K562 (cell line): ENCODE results near the gene NUDT21. TPM values are rescaled to one million over a fixed set of nuclear protein-coding genes. Genes with fewer than 3 reads are reported as not detected.

Experiments used
- CHD4 ChIP-seq: fragments of 200-600 bp; sonication (generic); IDR thresholded peaks from 3 replicates; pipeline ENCODE4 v1.6.1; 2012; ENCODE audit warnings: low read depth, mild to moderate bottlenecking, mixed read lengths, low read length, inconsistent platforms; ENCODE audit not compliant: insufficient read depth, insufficient replicate concordance, poor library complexity, severe bottlenecking
- EP400 ChIP-seq: fragments of 450-650 bp; IDR thresholded peaks from 2 replicates; pipeline ENCODE4 v1.6.1; 2017; ENCODE audit warnings: antibody characterized with exemption, mild to moderate bottlenecking, moderate library complexity
- FOXA3 ChIP-seq, 2 experiments: fragments of 450-650 bp in 1 of 2; sonication (generic) in 1 of 2; formaldehyde crosslinking; IDR thresholded peaks in 1 of 2; conservative IDR thresholded peaks in 1 of 2; 2 replicates each; pipeline versions ENCODE4 v1.4.0 to v1.8.0; 2020 to 2022; ENCODE audit warnings: mild to moderate bottlenecking in 2 of 2, missing genetic modification reagents in 1 of 2
- KLF6 ChIP-seq: fragments of 250-450 bp; sonication (Bioruptor Pico); IDR thresholded peaks from 2 replicates; pipeline ENCODE4 v1.4.0; 2020; ENCODE audit warnings: mild to moderate bottlenecking, moderate library complexity, borderline replicate concordance
- MBD2 ChIP-seq: sonication (generic); IDR thresholded peaks from 2 replicates; pipeline ENCODE4 v1.6.1; 2016; ENCODE audit warnings: low read depth, borderline replicate concordance
- MIER1 ChIP-seq: fragments of 450-650 bp; IDR thresholded peaks from 2 replicates; pipeline ENCODE4 v1.6.1; 2016; ENCODE audit warnings: antibody characterized with exemption, mild to moderate bottlenecking, low read depth
- MNT ChIP-seq, 2 experiments: fragments of 450-650 bp; conservative IDR thresholded peaks; 2 replicates each; pipeline ENCODE4 v1.6.1; 2017; ENCODE audit warnings: mild to moderate bottlenecking in 2 of 2, moderate library complexity in 2 of 2
- MYNN ChIP-seq, 2 experiments: sonication (generic); formaldehyde crosslinking in 1 of 2; IDR thresholded peaks; 2 replicates each; pipeline versions ENCODE4 v1.5.0 to v1.6.1; 2016 to 2020; ENCODE audit warnings: antibody characterized with exemption in 1 of 2, missing genetic modification reagents in 1 of 2
- SAFB2 ChIP-seq: fragments of 200-400 bp; formaldehyde crosslinking; IDR thresholded peaks from 2 replicates; pipeline ENCODE4 v1.6.1; 2018; ENCODE audit warnings: borderline replicate concordance, low read length, low read depth, moderate library complexity; ENCODE audit not compliant: severe bottlenecking
- SREBF2 ChIP-seq: sonication (generic); formaldehyde crosslinking; IDR thresholded peaks from 2 replicates; pipeline ENCODE4 v1.4.0; 2020; ENCODE audit warnings: mild to moderate bottlenecking, missing genetic modification reagents
- ZKSCAN1 ChIP-seq: fragments of 150-350 bp; IDR thresholded peaks from 2 replicates; pipeline ENCODE4 v1.6.1; 2016; ENCODE audit warnings: low read depth, low read length
- ZNF224 ChIP-seq: sonication (generic); formaldehyde crosslinking; IDR thresholded peaks from 2 replicates; pipeline ENCODE4 v1.8.0; 2022; ENCODE audit warnings: mild to moderate bottlenecking, missing genetic modification reagents
- ZNF592 ChIP-seq: fragments of 450-650 bp; IDR thresholded peaks from 2 replicates; pipeline ENCODE4 v1.6.1; 2017; ENCODE audit warnings: antibody characterized with exemption, mild to moderate bottlenecking
- polyA plus RNA-seq, 8 experiments: library from polyadenylated mRNA; depleted of rRNA in 4 of 8; stranded (reverse) in 5 of 8; unstranded in 3 of 8; fragments of >200 nt; fragmentation: Nextera tagmentation in 2 of 8; fragmentation: Illumina TruSeq in 1 of 8; extraction: Ambion mirVana in 2 of 8; extraction: Trizol in 1 of 8; gene quantifications; 2 replicates each; pipeline versions ENCODE4 v1.2.1 to v1.2.3, GENCODE V29; 2011 to 2014; ENCODE audit warnings: inconsistent platforms in 1 of 8, missing spikeins in 1 of 8
- total RNA-seq, 7 experiments: library from RNA; depleted of rRNA in 6 of 7; stranded (reverse); fragments of >200 nt in 6 of 7; fragmentation: Illumina TruSeq in 2 of 7; extraction: Trizol in 2 of 7; gene quantifications; 2 replicates each; pipeline versions ENCODE4 v1.2.1 to v1.2.3, GENCODE V29; 2011 to 2021; ENCODE audit warnings: low replicate concordance in 1 of 7

The NUDT21 gene
- total and polyA plus RNA-seq, 9 of the 15 experiments (the other 6 are each of a cell fraction or from before 2014, with no cell fraction given): 62.4 to 218 (median 121) TPM

GRCh38 chr16:56422896-56423441 lies 28.2 kb downstream of the NUDT21 start (continued):
- no peak for TF ChIP-seq CHD4
- peak in 1 of 2 experiments; percentile 69; a peak in 2 of 4 replicates for TF ChIP-seq FOXA3 (CRISPR knock-in tag; conservative IDR thresholded peaks at IDR 0.05 in 1 of 2, IDR thresholded peaks at IDR 0.05 in 1 of 2)
- TF ChIP-seq MNT (conservative IDR thresholded peaks at IDR 0.05): peak; percentile 58 to 75
- no peak for TF ChIP-seq MIER1
- no peak for TF ChIP-seq SAFB2
- TF ChIP-seq MBD2: no peak
- no peak for TF ChIP-seq ZKSCAN1
- TF ChIP-seq EP400: peak; percentile 64; the same call in 1 of the 2 replicates
- TF ChIP-seq ZNF224 (CRISPR knock-in tag): no peak
- no peak for TF ChIP-seq KLF6 (CRISPR knock-in tag)
- TF ChIP-seq SREBF2: no peak
- TF ChIP-seq ZNF592: 0 out of 2 replicates have a peak, but pooled peaks have one; percentile 48
- TF ChIP-seq MYNN (IDR thresholded peaks at IDR 0.05): no peak
- no peak for TF ChIP-seq MYNN (CRISPR knock-in tag; IDR thresholded peaks at IDR 0.05)
